GM21619 (cell line): ENCODE measurements around the gene WDR72.
"Not testable (repeated sequence)": the region's sequence is repeated elsewhere in the genome, so short reads cannot be mapped to it uniquely, and the experiment has no call there.

Experiments used
- ATAC-seq: cut with Tn5 transposase; IDR thresholded peaks from one replicate; pipeline ENCODE4 v1.9.1; 2021; ENCODE audit not compliant: unreplicated experiment

WDR72 gene

GRCh38 chr15:53540626-53541300 is 218.7 kb downstream of the WDR72 start:
- not testable (repeated sequence) for ATAC-seq

- no peak for ATAC-seq
Measured at GRCh38 chr15:53539878-53540277, 219.6 kb downstream of the WDR72 start.

GRCh38 chr15:53536479-53537120 is 222.9 kb downstream of the WDR72 start:
- no peak for ATAC-seq

- ATAC-seq, result no peak
Measured at GRCh38 chr15:53535886-53536285, 223.6 kb downstream of the WDR72 start.

GRCh38 chr15:53534105-53534839 is 225.2 kb downstream of the WDR72 start:
- no peak for ATAC-seq

GRCh38 chr15:53530761-53531160 is 228.7 kb downstream of the WDR72 start:
- no peak for ATAC-seq

- no peak for ATAC-seq
Measured at GRCh38 chr15:53527996-53528395, 231.5 kb downstream of the WDR72 start.

- no peak for ATAC-seq
Measured at GRCh38 chr15:53525894-53526293, 233.6 kb downstream of the WDR72 start.

GRCh38 chr15:53522991-53523390 is 236.5 kb downstream of the WDR72 start:
- ATAC-seq, result no peak

- ATAC-seq, result no peak
Measured at GRCh38 chr15:53520996-53521395, 238.5 kb downstream of the WDR72 start.

GRCh38 chr15:53513431-53513830 is 246.0 kb downstream of the WDR72 start:
- ATAC-seq, result no peak

- no peak for ATAC-seq
Measured at GRCh38 chr15:53512029-53512428, 247.4 kb downstream of the WDR72 start.

GRCh38 chr15:53511175-53511574 is 248.3 kb downstream of the WDR72 start:
- no peak for ATAC-seq

GRCh38 chr15:53506370-53506769 is 253.1 kb downstream of the WDR72 start:
- no peak for ATAC-seq

GRCh38 chr15:53498996-53499395 is 260.5 kb downstream of the WDR72 start:
- no peak for ATAC-seq

GRCh38 chr15:53490341-53490740 is 269.1 kb downstream of the WDR72 start:
- ATAC-seq, result no peak

- ATAC-seq, result no peak
Measured at GRCh38 chr15:53482055-53482454, 277.4 kb downstream of the WDR72 start.

GRCh38 chr15:53477981-53478766 is 281.3 kb downstream of the WDR72 start:
- no peak for ATAC-seq

- ATAC-seq, result no peak
Measured at GRCh38 chr15:53473886-53474285, 285.6 kb downstream of the WDR72 start.

GRCh38 chr15:53473435-53473834 is 286.0 kb downstream of the WDR72 start:
- ATAC-seq, result no peak

- no peak for ATAC-seq
Measured at GRCh38 chr15:53472883-53473282, 286.6 kb downstream of the WDR72 start.
